ENCODE measurements around the gene HIP1R.

Gene HIP1R

DNA sequence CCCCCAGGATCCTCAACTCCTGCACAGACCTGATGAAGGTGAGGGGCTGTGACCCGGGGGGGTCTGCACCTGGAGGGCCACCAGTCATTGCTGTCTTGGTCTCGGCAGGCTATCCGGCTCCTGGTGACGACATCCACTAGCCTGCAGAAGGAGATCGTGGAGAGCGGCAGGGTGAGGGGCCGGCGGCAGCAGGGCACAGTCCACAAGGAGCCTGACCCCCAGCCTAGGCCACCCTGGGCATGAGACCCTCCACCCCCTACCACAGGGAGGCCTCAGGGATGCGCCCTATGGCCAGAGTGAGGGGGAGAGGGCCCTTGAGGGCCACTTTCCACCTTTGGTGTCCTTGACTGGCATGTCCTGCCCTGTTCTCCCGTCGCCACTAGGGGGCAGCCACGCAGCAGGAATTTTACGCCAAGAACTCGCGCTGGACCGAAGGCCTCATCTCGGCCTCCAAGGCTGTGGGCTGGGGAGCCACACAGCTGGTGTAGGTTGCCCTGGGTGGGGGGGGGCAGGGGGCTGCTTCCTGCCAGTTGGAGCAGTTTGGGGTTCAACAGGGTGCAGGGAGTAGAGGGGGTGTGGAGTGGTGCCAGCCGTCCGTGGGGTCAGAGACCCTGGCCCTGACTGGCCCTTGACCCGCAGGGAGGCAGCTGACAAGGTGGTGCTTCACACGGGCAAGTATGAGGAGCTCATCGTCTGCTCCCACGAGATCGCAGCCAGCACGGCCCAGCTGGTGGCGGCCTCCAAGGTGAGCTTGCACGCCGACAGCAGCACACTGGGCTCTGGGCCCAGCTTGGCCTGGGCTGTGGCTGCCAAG, 25.0 kb downstream of the HIP1R start:
- Mint-ChIP-seq H3K27ac (no peak overlapping the region), H3K4me3 (no peak overlapping the region), H3K9me3 (no peaks in the 10 kb centered on the region)

DNA sequence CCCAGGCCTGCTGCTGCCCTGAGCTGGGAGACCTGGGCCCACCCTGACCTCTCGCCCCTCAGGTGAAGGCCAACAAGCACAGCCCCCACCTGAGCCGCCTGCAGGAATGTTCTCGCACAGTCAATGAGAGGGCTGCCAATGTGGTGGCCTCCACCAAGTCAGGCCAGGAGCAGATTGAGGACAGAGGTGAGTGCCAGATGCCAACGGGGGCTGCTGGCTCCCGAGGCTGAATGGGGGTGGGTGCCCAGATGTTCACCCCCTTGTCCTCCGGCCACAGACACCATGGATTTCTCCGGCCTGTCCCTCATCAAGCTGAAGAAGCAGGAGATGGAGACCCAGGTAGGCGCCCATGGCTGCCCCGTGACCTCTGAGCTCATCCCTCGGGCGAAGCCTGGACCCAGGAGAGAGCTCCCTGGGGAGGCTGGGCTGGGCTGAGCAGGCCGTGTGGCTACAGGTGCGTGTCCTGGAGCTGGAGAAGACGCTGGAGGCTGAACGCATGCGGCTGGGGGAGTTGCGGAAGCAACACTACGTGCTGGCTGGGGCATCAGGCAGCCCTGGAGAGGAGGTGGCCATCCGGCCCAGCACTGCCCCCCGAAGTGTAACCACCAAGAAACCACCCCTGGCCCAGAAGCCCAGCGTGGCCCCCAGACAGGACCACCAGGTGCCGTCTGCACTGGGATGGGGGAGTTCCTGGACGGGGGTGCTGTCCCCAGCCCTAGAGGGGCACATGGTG, 25.8 kb downstream of the HIP1R start:
- H3K4me1 Mint-ChIP-seq, result no peaks in the 10 kb centered on the region
- peaks cover 4% of the 10 kb centered on the region for H3K36me3 Mint-ChIP-seq
- H3K4me3 Mint-ChIP-seq, result no peak overlapping the region
- no peak overlapping the region for H3K27ac Mint-ChIP-seq
- no peaks in the 10 kb centered on the region for H3K9me3 Mint-ChIP-seq
- no peaks in the 10 kb centered on the region for H3K27me3 Mint-ChIP-seq

More for the DNA sequence above, 25.0 kb downstream of the HIP1R start:
- Mint-ChIP-seq H3K36me3 (peaks cover 4% of the 10 kb centered on the region), H3K4me1 (no peaks in the 10 kb centered on the region), H3K27me3 (no peaks in the 10 kb centered on the region)

DNA sequence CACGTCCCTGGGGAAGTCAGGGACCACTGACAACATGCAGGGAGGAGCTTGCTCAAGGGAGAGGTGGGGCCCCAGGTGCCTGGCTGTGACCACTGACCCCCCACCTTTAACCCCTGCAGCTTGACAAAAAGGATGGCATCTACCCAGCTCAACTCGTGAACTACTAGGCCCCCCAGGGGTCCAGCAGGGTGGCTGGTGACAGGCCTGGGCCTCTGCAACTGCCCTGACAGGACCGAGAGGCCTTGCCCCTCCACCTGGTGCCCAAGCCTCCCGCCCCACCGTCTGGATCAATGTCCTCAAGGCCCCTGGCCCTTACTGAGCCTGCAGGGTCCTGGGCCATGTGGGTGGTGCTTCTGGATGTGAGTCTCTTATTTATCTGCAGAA, 26.3 kb downstream of the HIP1R start:
- Mint-ChIP-seq H3K4me1 (no peaks in the 10 kb centered on the region), H3K27me3 (no peaks in the 10 kb centered on the region), H3K27ac (no peak overlapping the region), H3K4me3 (no peak overlapping the region), H3K9me3 (no peaks in the 10 kb centered on the region), H3K36me3 (peaks cover 4% of the 10 kb centered on the region)

DNA sequence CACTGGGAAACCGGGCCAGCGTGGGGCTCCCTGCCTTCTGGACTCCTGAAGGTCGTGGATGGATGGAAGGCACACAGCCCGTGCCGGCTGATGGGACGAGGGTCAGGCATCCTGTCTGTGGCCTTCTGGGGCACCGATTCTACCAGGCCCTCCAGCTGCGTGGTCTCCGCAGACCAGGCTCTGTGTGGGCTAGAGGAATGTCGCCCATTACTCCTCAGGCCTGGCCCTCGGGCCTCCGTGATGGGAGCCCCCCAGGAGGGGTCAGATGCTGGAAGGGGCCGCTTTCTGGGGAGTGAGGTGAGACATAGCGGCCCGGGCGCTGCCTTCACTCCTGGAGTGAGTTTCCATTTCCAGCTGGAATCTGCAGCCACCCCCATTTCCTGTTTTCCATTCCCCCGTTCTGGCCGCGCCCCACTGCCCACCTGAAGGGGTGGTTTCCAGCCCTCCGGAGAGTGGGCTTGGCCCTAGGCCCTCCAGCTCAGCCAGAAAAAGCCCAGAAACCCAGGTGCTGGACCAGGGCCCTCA, 26.9 kb downstream of the HIP1R start:
- Mint-ChIP-seq H3K36me3 (peaks cover 4% of the 10 kb centered on the region), H3K4me3 (no peak overlapping the region), H3K4me1 (no peaks in the 10 kb centered on the region), H3K27ac (no peak overlapping the region), H3K9me3 (no peaks in the 10 kb centered on the region), H3K27me3 (no peaks in the 10 kb centered on the region)

DNA sequence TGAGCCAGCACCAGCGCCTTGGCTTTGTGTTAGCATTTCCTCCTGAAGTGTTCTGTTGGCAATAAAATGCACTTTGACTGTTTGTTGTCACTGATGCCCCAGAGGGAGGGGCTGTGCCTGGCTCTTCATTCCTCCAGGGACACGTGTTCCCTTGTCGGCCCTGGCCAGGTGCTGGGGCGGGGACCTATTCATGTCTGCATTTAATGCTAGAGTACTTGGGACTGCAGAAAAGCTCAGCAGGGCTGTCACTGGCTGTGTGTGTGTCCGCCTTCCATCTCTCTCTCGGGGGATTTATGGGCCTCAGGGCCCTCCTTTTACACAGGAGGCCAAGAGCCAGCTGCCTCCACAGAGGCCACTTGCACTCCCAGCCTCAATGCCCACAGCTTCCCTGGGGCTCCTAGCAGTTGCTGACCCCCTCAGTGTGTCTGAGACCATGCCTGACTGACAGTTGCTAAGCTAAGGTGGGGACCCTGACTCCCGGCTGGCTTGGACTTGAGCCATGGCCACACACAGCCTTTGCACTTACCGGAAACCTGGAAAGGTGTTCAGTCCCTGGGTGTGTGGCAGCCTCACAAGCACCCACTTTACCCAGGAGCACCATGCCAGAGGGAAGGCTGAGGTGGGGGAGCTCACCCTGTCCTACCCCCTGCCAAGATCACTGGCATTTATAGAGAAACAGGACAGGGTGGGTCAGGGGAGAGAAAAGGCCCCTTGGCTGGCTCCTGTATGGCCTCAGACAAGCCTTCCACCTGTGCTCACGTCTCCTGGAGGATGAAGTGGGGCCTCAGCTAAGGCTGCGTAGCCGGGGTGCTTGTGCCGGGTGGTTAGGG, 27.8 kb downstream of the HIP1R start:
- Mint-ChIP-seq H3K36me3 (peaks cover 4% of the 10 kb centered on the region), H3K4me3 (no peak overlapping the region), H3K27ac (no peak overlapping the region), H3K4me1 (no peaks in the 10 kb centered on the region), H3K27me3 (no peaks in the 10 kb centered on the region), H3K9me3 (no peaks in the 10 kb centered on the region)

DNA sequence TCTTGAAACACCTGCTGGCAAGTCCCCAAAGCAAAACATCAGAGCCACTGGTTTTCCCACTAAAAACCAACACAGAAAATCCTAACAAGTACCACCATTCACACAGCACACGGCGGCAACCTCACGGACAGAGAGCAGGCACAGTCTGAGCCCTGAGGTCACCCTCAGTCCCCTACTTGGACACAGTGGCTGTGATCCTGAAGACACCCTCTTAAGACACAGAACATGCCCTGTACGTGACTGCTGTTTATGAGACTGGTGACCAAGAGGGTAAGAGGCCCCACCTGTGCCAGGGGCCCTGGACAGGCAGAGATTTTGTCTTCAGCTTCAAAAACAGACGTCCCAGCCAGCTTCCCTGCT, 29.6 kb downstream of the HIP1R start:
- Mint-ChIP-seq H3K27me3 (no peaks in the 10 kb centered on the region), H3K36me3 (peaks cover 9% of the 10 kb centered on the region), H3K9me3 (no peaks in the 10 kb centered on the region), H3K4me1 (peaks cover 7% of the 10 kb centered on the region), H3K4me3 (no peak overlapping the region), H3K27ac (no peak overlapping the region)

DNA sequence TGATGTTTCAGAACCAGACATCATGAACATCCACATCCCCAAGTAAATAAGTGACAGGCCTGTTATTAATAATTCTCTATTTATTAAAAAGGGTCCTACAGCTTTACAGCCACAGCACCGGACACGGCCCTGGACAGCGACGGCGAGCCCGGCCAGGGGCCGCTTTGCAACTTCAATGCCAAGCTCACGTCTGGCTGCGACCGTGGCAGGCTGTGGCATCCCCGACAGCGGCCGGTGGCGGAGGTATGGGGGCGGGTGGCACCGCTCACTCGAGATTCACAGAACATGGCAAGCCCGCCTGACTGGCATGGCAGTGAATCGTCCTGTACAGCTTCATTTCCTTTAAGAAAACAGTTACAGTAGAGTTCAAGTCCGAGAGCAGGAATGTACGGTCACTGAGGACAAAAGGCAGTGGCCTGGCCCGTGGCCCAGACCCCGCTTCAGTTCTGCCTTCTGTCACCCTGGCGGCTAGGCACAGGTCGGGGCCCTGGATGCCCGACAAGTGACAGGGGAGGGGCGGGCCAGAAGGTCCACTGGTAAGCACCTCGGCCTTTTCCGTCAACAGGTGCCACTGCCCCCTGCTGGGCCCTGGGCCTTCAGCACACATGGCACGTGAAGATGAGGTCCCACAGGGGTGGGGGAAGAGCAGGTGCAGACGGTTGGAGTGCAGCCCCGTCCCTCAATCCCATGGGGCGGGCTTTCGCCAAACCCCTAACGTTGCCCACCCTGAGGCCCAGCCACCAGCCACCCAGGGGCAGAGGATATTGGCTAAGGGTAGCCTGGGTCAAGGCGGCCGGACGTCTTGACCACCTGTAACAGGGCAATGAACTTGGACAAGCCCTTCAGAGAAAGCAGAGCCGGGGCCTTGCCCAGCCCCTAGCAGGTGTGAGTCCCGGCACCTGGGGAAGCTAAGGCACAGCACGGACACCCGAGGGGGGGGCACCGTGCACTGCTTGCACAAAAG, 30.3 kb downstream of the HIP1R start:
- Mint-ChIP-seq H3K36me3 (peaks cover 11% of the 10 kb centered on the region), H3K4me3 (no peak overlapping the region), H3K9me3 (no peaks in the 10 kb centered on the region), H3K4me1 (peaks cover 7% of the 10 kb centered on the region), H3K27me3 (no peaks in the 10 kb centered on the region), H3K27ac (no peak overlapping the region)

DNA sequence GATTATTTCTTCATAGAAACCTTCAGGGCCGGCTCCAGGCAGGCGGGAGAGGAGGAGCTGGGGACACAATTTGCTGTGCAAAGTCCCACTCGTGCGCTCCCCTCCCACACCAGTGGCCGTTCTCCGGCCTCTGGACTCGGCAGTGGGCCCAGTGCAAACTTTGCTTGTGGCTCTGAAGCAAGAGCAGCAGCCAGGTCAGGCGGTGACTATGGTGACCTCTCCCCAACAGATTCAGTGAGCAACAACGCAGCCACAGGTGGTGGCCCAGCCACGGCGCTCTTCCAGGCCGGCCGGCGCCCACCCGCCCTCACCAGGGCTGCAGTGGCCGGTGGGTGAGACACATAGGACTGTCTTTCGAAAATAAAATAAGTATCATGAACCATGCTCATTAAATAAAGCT, 31.1 kb downstream of the HIP1R start:
- H3K4me3 Mint-ChIP-seq, result no peak overlapping the region
- no peaks in the 10 kb centered on the region for H3K9me3 Mint-ChIP-seq
- H3K27me3 Mint-ChIP-seq, result no peaks in the 10 kb centered on the region
- peaks cover 15% of the 10 kb centered on the region for H3K4me1 Mint-ChIP-seq
- no peak overlapping the region for H3K27ac Mint-ChIP-seq
- H3K36me3 Mint-ChIP-seq, result peaks cover 13% of the 10 kb centered on the region

DNA sequence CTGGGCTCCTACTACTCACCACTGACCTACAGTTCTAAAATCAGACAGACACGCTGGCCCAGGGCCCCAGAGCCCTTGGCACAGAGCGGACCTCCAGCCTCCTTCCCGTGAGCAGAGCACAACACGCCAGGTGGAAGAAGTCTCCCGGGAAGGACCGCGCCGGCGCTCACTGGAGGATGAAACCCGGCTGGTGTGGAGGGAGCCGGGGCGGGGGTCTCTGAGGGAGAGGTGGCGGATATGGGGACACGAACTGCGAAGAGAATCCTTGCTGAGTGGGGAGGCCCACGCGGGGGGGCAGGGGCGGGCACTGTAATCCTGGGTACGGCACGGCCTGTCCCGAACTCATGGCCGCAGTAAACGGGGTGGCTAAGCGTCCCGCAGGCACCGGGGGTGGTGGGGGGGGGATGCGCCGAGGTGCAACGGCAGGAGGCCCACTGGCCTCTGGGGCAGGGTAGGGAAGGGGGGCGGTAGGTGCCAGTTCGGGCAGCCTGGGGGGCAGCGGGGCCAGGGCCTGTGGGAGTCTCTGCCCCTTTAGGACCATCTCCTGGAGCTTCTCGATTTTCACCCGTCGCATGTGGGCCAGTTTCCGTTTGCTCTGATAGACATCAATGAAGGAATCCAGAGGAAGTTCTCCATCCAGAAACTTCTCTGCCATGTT, 31.8 kb downstream of the HIP1R start:
- Mint-ChIP-seq H3K4me3 (no peak overlapping the region), H3K36me3 (peaks cover 13% of the 10 kb centered on the region), H3K9me3 (no peaks in the 10 kb centered on the region), H3K27me3 (no peaks in the 10 kb centered on the region), H3K27ac (no peak overlapping the region), H3K4me1 (peaks cover 22% of the 10 kb centered on the region)

DNA sequence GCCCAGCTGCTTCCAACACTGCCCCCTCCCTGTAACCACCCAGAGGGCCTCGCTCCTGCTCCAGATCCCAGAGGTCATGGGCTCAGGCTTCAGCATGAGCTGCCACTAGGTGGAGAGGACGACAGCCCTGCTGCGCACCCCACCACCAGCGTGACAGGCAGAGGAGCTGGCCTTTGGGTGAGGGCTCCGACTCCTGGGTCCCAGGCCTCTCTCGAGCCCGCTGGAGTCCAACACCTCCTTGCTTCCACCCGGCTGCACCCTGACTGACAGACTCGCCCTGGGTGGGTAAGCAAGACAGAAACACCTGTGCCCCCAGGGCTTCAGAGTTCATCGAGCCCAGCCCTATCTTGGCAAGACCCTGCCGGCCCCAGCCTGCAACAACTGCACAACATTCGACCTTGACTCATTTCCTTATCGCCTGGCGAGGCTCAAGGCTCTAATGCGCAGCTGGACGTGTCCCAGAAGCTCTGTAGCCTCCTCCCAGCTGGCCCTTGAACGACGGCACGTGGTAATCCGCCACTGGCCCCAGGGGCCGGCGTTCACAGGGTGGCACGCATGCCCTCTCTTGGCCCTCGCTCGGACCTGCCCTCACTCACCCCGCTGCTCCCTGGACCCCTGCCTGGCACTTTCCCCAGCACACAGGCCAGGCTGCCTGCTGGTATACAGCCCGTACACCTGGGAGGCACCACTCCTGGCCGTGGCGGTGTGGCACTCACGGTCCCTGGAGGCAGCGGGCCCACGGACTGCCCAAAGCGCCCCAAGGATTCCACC, 32.6 kb downstream of the HIP1R start:
- Mint-ChIP-seq H3K4me1 (peaks cover 30% of the 10 kb centered on the region), H3K4me3 (no peak overlapping the region), H3K27ac (no peak overlapping the region), H3K36me3 (peaks cover 13% of the 10 kb centered on the region), H3K9me3 (no peaks in the 10 kb centered on the region), H3K27me3 (no peaks in the 10 kb centered on the region)

DNA sequence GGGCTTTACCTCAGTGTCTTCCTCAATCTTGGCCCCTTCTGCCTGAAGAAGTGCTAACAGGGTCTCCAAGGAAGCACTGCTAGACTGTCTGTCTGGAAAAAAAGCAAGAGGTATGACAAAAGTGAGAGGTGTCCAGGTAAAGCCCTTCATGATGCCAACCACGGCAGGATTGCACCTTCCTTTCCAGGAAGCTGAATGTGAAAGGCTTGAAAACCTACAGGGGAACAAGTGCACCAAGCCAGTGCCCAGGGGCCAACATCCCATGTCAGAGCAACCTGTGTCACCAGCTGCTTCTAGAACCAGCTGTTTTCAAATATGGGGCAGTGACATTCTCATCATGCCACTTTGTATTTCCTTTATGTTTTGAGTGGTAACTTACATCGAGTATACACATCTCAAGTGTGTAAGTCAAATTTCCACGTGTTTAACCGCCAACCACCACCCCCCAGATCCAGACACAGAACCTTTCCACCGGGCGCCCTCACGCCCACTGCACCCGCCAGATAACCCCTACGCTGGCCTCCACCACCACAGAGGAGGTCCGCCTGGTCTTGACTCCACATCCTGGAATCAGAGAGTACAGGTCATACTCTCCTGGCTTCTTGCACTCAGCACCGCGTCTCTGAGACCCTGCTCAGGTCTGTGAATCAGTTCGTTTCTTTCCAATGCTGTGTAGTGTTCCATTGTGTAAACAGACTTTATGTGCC, 33.4 kb downstream of the HIP1R start:
- no peak overlapping the region for H3K4me3 Mint-ChIP-seq
- H3K27ac Mint-ChIP-seq, result no peak overlapping the region
- no peaks in the 10 kb centered on the region for H3K27me3 Mint-ChIP-seq
- H3K36me3 Mint-ChIP-seq, result peaks cover 11% of the 10 kb centered on the region
- H3K9me3 Mint-ChIP-seq, result no peaks in the 10 kb centered on the region
- H3K4me1 Mint-ChIP-seq, result peaks cover 37% of the 10 kb centered on the region

DNA sequence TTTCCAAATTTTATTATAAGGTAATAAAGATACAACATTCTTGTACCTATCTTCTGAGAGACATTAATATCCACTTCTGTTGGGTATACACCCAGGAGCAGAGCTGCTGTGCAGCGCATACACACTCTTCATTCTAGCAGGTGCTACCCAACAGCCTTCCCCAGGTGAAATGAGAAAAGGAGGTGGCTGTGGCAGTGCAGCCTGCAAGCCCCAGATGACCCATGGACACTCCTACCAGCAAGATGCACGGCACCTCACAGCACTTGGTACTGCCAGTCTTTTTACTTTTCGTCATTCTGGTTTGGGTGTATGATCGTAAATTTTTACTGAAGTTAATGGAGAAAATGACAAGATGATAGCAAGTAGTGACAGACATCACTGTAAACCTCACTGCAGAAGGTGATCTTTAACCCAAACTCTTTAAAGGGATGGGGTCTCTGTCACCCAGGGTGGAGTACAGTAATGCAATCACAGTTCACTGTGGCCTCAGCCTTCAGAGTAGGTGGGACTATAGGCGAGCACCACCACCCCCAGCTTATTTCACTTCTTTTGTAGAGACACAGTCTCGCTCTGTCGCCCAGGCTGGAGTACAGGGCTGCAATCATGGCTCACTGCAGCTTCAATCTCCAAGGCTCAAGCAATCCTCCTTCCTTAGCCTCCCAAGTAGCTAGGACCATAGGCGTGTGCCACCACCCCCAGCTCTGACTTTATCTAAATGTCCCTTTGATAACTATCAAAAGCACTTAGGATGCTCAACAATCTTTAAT, 34.1 kb downstream of the HIP1R start:
- H3K4me1 Mint-ChIP-seq, result peaks cover 45% of the 10 kb centered on the region
- H3K36me3 Mint-ChIP-seq, result peaks cover 11% of the 10 kb centered on the region
- H3K4me3 Mint-ChIP-seq, result no peak overlapping the region
- H3K9me3 Mint-ChIP-seq, result no peaks in the 10 kb centered on the region
- H3K27me3 Mint-ChIP-seq, result no peaks in the 10 kb centered on the region
- H3K27ac Mint-ChIP-seq, result no peak overlapping the region

All from activated naive CD4-positive, alpha-beta T cell treated with anti-CD3 and anti-CD28 coated beads, Interleukin-2, amount 50 U/mL, for 24 hours (primary cell).